CD8-positive, alpha-beta memory T cell (primary cell): ENCODE results near the gene SPSB1. TPM values are rescaled to one million over a fixed set of nuclear protein-coding genes. Genes with fewer than 3 reads are reported as not detected.

Experiments used
- CTCF ChIA-PET: fragments of 350-600 bp; sonication (Branson Sonifier 250); formaldehyde crosslinking; loops from one replicate; lab custom pipeline; 2021; ENCODE audit warnings: antibody characterized with exemption; lab: Charles Lee
- POLR2A ChIA-PET: fragments of 350-600 bp; sonication (Branson Sonifier 250); formaldehyde crosslinking; loops from one replicate; lab custom pipeline; 2021; ENCODE audit warnings: antibody characterized with exemption; lab: Charles Lee
- DNase-seq, 5 donors: peaks; one replicate each; pipeline versions ENCODE4 v3.0.0 to v3.0.0-alpha.2; 2020 to 2022; ENCODE audit warnings: mixed read lengths in 1 of 5
- H3K27ac ChIP-seq: one replicate; pipeline ENCODE4 v1.7.0; 2013; ENCODE audit warnings: low read depth, mild to moderate bottlenecking, low read length, moderate library complexity
- H3K27me3 ChIP-seq: 2 replicates; pipeline ENCODE4 v1.7.0; 2013; ENCODE audit warnings: low read length, mild to moderate bottlenecking; ENCODE audit not compliant: insufficient read depth, poor library complexity, severe bottlenecking
- H3K36me3 ChIP-seq: 2 replicates; pipeline ENCODE4 v1.7.0; 2013; ENCODE audit warnings: mild to moderate bottlenecking, low read length, moderate library complexity; ENCODE audit not compliant: insufficient read depth
- H3K4me1 ChIP-seq: 2 replicates; pipeline ENCODE4 v1.7.0; 2013; ENCODE audit warnings: mild to moderate bottlenecking, low read length, moderate library complexity; ENCODE audit not compliant: insufficient read depth
- H3K4me3 ChIP-seq: 2 replicates; pipeline ENCODE4 v1.7.0; 2013; ENCODE audit warnings: mild to moderate bottlenecking, low read length
- H3K9me3 ChIP-seq: 2 replicates; pipeline ENCODE4 v1.7.0; 2013; ENCODE audit warnings: mild to moderate bottlenecking, low read length
- H3K27ac Mint-ChIP-seq, 8 donors: one replicate each; pipeline ENCODE4 v1.8.0; 2020 to 2021; ENCODE audit warnings: mixed read lengths in 8 of 8, mild to moderate bottlenecking in 6 of 8, inconsistent platforms in 3 of 8, moderate library complexity in 3 of 8
- H3K27me3 Mint-ChIP-seq, 2 donors: one replicate each; pipeline ENCODE4 v1.8.0; 2020 to 2021; ENCODE audit warnings: mixed read lengths in 2 of 2, mild to moderate bottlenecking in 1 of 2, moderate library complexity in 1 of 2
- H3K36me3 Mint-ChIP-seq, 3 donors: one replicate each; pipeline ENCODE4 v1.8.0; 2020 to 2021; ENCODE audit warnings: mixed read lengths in 3 of 3, inconsistent platforms in 1 of 3, mild to moderate bottlenecking in 1 of 3
- H3K4me1 Mint-ChIP-seq, 3 donors: one replicate each; pipeline ENCODE4 v1.8.0; 2020 to 2021; ENCODE audit warnings: mixed read lengths in 3 of 3, inconsistent platforms in 1 of 3, mild to moderate bottlenecking in 1 of 3
- H3K4me3 Mint-ChIP-seq, 7 donors: one replicate each; pipeline ENCODE4 v1.8.0; 2020 to 2021; ENCODE audit warnings: mixed read lengths in 7 of 7, mild to moderate bottlenecking in 6 of 7, moderate library complexity in 4 of 7, inconsistent platforms in 2 of 7
- H3K9me3 Mint-ChIP-seq, 5 donors: one replicate each; pipeline ENCODE4 v1.8.0; 2020 to 2022; ENCODE audit warnings: mixed read lengths in 5 of 5, mild to moderate bottlenecking in 3 of 5, moderate library complexity in 2 of 5, inconsistent platforms in 1 of 5
- polyA plus RNA-seq: library from polyadenylated mRNA; unstranded; fragments of 300-500 nt; fragmentation: Illumina TruSeq; gene quantifications from one replicate; pipeline ENCODE4 v1.2.3, GENCODE V29; 2021
- total RNA-seq, 2 experiments: library from RNA; stranded (reverse); gene quantifications; one replicate each; pipeline ENCODE4 v1.2.3, GENCODE V29; 2021

Gene SPSB1
- total and polyA plus RNA-seq, 3 experiments from 2014 or later, result 0.92 to 2.8 (median 1.2) TPM

GRCh38 chr1:9397047-9397446, 104.4 kb downstream of the SPSB1 start:
- peaks cover 0 to 6% (median 4%) of the 10 kb centered on the region in 3 donors for H3K4me1 Mint-ChIP-seq
- H3K27ac Mint-ChIP-seq, result no peak overlapping the region
- Histone ChIP-seq H3K27ac (no peak overlapping the region), H3K4me1 (peaks cover 8% of the 10 kb centered on the region), H3K36me3 (no peaks in the 10 kb centered on the region), H3K27me3 (no peaks in the 10 kb centered on the region), H3K9me3 (no peaks in the 10 kb centered on the region), H3K4me3 (no peak overlapping the region)
- CTCF ChIA-PET, result no interaction called here
- H3K27me3 Mint-ChIP-seq, result peaks cover 0 to 3% of the 10 kb centered on the region in 2 donors
- H3K36me3 Mint-ChIP-seq, result no peaks in the 10 kb centered on the region
- H3K4me3 Mint-ChIP-seq, result no peak overlapping the region
- POLR2A ChIA-PET, result no interaction called here
- H3K9me3 Mint-ChIP-seq, result peaks cover 0 to 3% (median 0%) of the 10 kb centered on the region in 5 donors
- DNase-seq, result no peak

GRCh38 chr1:9397997-9398526, 105.4 kb downstream of the SPSB1 start:
- CTCF ChIA-PET, result no interaction called here
- Mint-ChIP-seq H3K27ac (no peak overlapping the region), H3K9me3 (peaks cover 0 to 3% (median 0%) of the 10 kb centered on the region in 5 donors), H3K4me1 (peaks cover 0 to 6% (median 4%) of the 10 kb centered on the region in 3 donors), H3K4me3 (no peak overlapping the region), H3K27me3 (peaks cover 0 to 7% of the 10 kb centered on the region in 2 donors), H3K36me3 (no peaks in the 10 kb centered on the region)
- no peak overlapping the region for H3K27ac ChIP-seq
- no peaks in the 10 kb centered on the region for H3K9me3 ChIP-seq
- no peaks in the 10 kb centered on the region for H3K36me3 ChIP-seq
- H3K4me1 ChIP-seq, result peaks cover 8% of the 10 kb centered on the region
- no peaks in the 10 kb centered on the region for H3K27me3 ChIP-seq
- DNase-seq, result no peak
- no peak overlapping the region for H3K4me3 ChIP-seq
- POLR2A ChIA-PET, result no interaction called here

GRCh38 chr1:9399510-9400424, 107.1 kb downstream of the SPSB1 start:
- H3K36me3 ChIP-seq, result no peaks in the 10 kb centered on the region
- ChIA-PET POLR2A (no interaction called here), CTCF (interaction anchor here (1.2 to 1.6 kb wide), 2 partner anchors 13 to 29 kb away, joined by 3 to 6 read pairs; no protein-coding TSS in a partner anchor)

GRCh38 chr1:9400425-9401079, 107.9 kb downstream of the SPSB1 start:
- POLR2A ChIA-PET, result no interaction called here
- no peak overlapping the region for H3K27ac Mint-ChIP-seq
- H3K36me3 ChIP-seq, result no peaks in the 10 kb centered on the region
- H3K4me3 ChIP-seq, result no peak overlapping the region
- H3K27ac ChIP-seq, result no peak overlapping the region
- CTCF ChIA-PET, result interaction anchor here (1.2 to 1.6 kb wide), 2 partner anchors 12 to 28 kb away, joined by 3 to 6 read pairs; no protein-coding TSS in a partner anchor
- H3K4me1 Mint-ChIP-seq, result peaks cover 0 to 6% (median 4%) of the 10 kb centered on the region in 3 donors
- peaks cover 0 to 2% (median 0%) of the 10 kb centered on the region in 5 donors for H3K9me3 Mint-ChIP-seq
- no peak overlapping the region for H3K4me3 Mint-ChIP-seq
- H3K9me3 ChIP-seq, result no peaks in the 10 kb centered on the region
- H3K27me3 Mint-ChIP-seq, result peaks cover 0 to 3% of the 10 kb centered on the region in 2 donors
- DNase-seq, result peak in 1 of 5 donors; percentile 27
- H3K27me3 ChIP-seq, result no peaks in the 10 kb centered on the region
- H3K36me3 Mint-ChIP-seq, result no peaks in the 10 kb centered on the region
- H3K4me1 ChIP-seq, result peaks cover 8% of the 10 kb centered on the region

More at GRCh38 chr1:9399510-9400424, 107.1 kb downstream of the SPSB1 start:
- peaks cover 8% of the 10 kb centered on the region for H3K4me1 ChIP-seq
- no peaks in the 10 kb centered on the region for H3K9me3 ChIP-seq
- H3K27ac ChIP-seq, result no peak overlapping the region
- peaks cover 0 to 3% (median 1%) of the 10 kb centered on the region in 5 donors for H3K9me3 Mint-ChIP-seq
- no peaks in the 10 kb centered on the region for H3K36me3 Mint-ChIP-seq
- DNase-seq, result no peak
- no peaks in the 10 kb centered on the region for H3K27me3 ChIP-seq
- H3K4me3 Mint-ChIP-seq, result no peak overlapping the region
- peaks cover 0 to 3% of the 10 kb centered on the region in 2 donors for H3K27me3 Mint-ChIP-seq
- H3K4me1 Mint-ChIP-seq, result peaks cover 0 to 6% (median 4%) of the 10 kb centered on the region in 3 donors
- H3K4me3 ChIP-seq, result no peak overlapping the region
- no peak overlapping the region for H3K27ac Mint-ChIP-seq

GRCh38 chr1:9401080-9401453, 108.4 kb downstream of the SPSB1 start:
- no peak overlapping the region for H3K27ac Mint-ChIP-seq
- POLR2A ChIA-PET, result no interaction called here

GRCh38 chr1:9402256-9402616, 109.5 kb downstream of the SPSB1 start:
- Mint-ChIP-seq H3K9me3 (peaks cover 0 to 2% (median 0%) of the 10 kb centered on the region in 5 donors), H3K4me1 (peaks cover 0 to 6% (median 4%) of the 10 kb centered on the region in 3 donors), H3K27ac (no peak overlapping the region), H3K36me3 (no peaks in the 10 kb centered on the region), H3K27me3 (peaks cover 0 to 3% of the 10 kb centered on the region in 2 donors), H3K4me3 (no peak overlapping the region)
- no peaks in the 10 kb centered on the region for H3K27me3 ChIP-seq
- no peak overlapping the region for H3K27ac ChIP-seq
- DNase-seq, result no peak
- no peak overlapping the region for H3K4me3 ChIP-seq
- ChIA-PET POLR2A (no interaction called here), CTCF (no interaction called here)
- H3K9me3 ChIP-seq, result no peaks in the 10 kb centered on the region
- H3K36me3 ChIP-seq, result no peaks in the 10 kb centered on the region
- peaks cover 8% of the 10 kb centered on the region for H3K4me1 ChIP-seq

More at GRCh38 chr1:9401080-9401453, 108.4 kb downstream of the SPSB1 start:
- H3K4me3 Mint-ChIP-seq, result no peak overlapping the region
- peaks cover 0 to 3% of the 10 kb centered on the region in 2 donors for H3K27me3 Mint-ChIP-seq
- H3K4me1 Mint-ChIP-seq, result peaks cover 0 to 6% (median 4%) of the 10 kb centered on the region in 3 donors
- no peak for DNase-seq
- CTCF ChIA-PET, result interaction anchor here (1.2 to 1.6 kb wide), 2 partner anchors 12 to 27 kb away, joined by 3 to 6 read pairs; no protein-coding TSS in a partner anchor
- H3K9me3 Mint-ChIP-seq, result peaks cover 0 to 2% (median 0%) of the 10 kb centered on the region in 5 donors
- H3K4me1 ChIP-seq, result peaks cover 8% of the 10 kb centered on the region
- H3K9me3 ChIP-seq, result no peaks in the 10 kb centered on the region
- H3K4me3 ChIP-seq, result no peak overlapping the region
- H3K27me3 ChIP-seq, result no peaks in the 10 kb centered on the region
- H3K27ac ChIP-seq, result no peak overlapping the region
- no peaks in the 10 kb centered on the region for H3K36me3 Mint-ChIP-seq
- no peaks in the 10 kb centered on the region for H3K36me3 ChIP-seq

GRCh38 chr1:9402717-9403225, 110.1 kb downstream of the SPSB1 start:
- no peak for DNase-seq
- peaks cover 0 to 3% of the 10 kb centered on the region in 2 donors for H3K27me3 Mint-ChIP-seq
- peaks cover 8% of the 10 kb centered on the region for H3K4me1 ChIP-seq
- ChIA-PET POLR2A (no interaction called here), CTCF (no interaction called here)
- H3K36me3 ChIP-seq, result no peaks in the 10 kb centered on the region
- no peaks in the 10 kb centered on the region for H3K27me3 ChIP-seq
- no peak overlapping the region for H3K4me3 ChIP-seq
- H3K9me3 Mint-ChIP-seq, result peaks cover 0 to 2% (median 0%) of the 10 kb centered on the region in 5 donors
- H3K4me3 Mint-ChIP-seq, result no peak overlapping the region
- no peak overlapping the region for H3K27ac Mint-ChIP-seq
- H3K36me3 Mint-ChIP-seq, result no peaks in the 10 kb centered on the region
- H3K9me3 ChIP-seq, result no peaks in the 10 kb centered on the region
- peaks cover 0 to 6% (median 4%) of the 10 kb centered on the region in 3 donors for H3K4me1 Mint-ChIP-seq
- no peak overlapping the region for H3K27ac ChIP-seq
